Stomach (tissue), 9 donors: ENCODE measurements around the gene KDM5B. TPM values are rescaled to one million over a fixed set of nuclear protein-coding genes. Genes with fewer than 3 reads are reported as not detected.

Experiments
- DNase-seq, 2 donors: peaks; one replicate each; pipeline versions ENCODE4 v3.0.0 to v3.0.0-alpha.2; 2013 to 2019
- H3K27ac ChIP-seq, 5 donors: fragments of 200-600 bp in 4 of 5; sonication (generic) in 4 of 5; one replicate each; pipeline ENCODE4 v1.5.1; 2013 to 2019; ENCODE audit warnings: mild to moderate bottlenecking in 1 of 5, moderate library complexity in 1 of 5
- H3K27me3 ChIP-seq, 3 donors: fragments of 200-600 bp; sonication (generic); one replicate each; pipeline ENCODE4 v1.5.1; 2017 to 2019; ENCODE audit warnings: mixed run types in 1 of 3
- H3K36me3 ChIP-seq, 4 donors: fragments of 200-600 bp; sonication (generic); 1 replicate in 3 of 4; 2 replicates in 1 of 4; pipeline ENCODE4 v1.5.1; 2016 to 2019
- H3K4me1 ChIP-seq, 4 donors: fragments of 200-600 bp; sonication (generic); one replicate each; pipeline ENCODE4 v1.5.1; 2016 to 2019
- H3K4me3 ChIP-seq, 4 donors: fragments of 200-600 bp; sonication (generic) in 3 of 4; one replicate each; pipeline ENCODE4 v1.5.1; 2016 to 2019; ENCODE audit warnings: mild to moderate bottlenecking in 1 of 4
- H3K9me3 ChIP-seq, 4 donors: fragments of 200-600 bp; sonication (generic); one replicate each; pipeline ENCODE4 v1.5.1; 2016 to 2019
- CTCF ChIP-seq, 7 experiments: fragments of 450-650 bp in 4 of 7; fragments of 200-600 bp in 3 of 7; sonication (generic) in 3 of 7; IDR thresholded peaks; one replicate each; pipeline ENCODE4 v1.5.1; 2016 to 2019; ENCODE audit warnings: antibody characterized with exemption in 7 of 7, control low read depth in 2 of 7, mild to moderate bottlenecking in 1 of 7
- EP300 ChIP-seq: sonication (generic); formaldehyde crosslinking; IDR thresholded peaks from one replicate; pipeline ENCODE4 v1.6.1; 2017; ENCODE audit warnings: antibody characterized with exemption
- POLR2A ChIP-seq, 4 donors: fragments of 450-650 bp; IDR thresholded peaks; one replicate each; pipeline ENCODE4 v1.6.1; 2016; ENCODE audit warnings: antibody characterized with exemption in 4 of 4, control low read depth in 2 of 4, mild to moderate bottlenecking in 1 of 4, moderate library complexity in 1 of 4
- POLR2AphosphoS5 ChIP-seq, 3 donors: sonication (generic); formaldehyde crosslinking; IDR thresholded peaks; one replicate each; pipeline ENCODE4 v1.6.1; 2016; ENCODE audit warnings: antibody characterized with exemption in 3 of 3
- WGBS, 5 donors: extraction: QIAGEN DNeasy Blood & Tissue Kit in 3 of 5; methylation state at CpG; one replicate each; pipeline versions ENCODE4 v1.1.5 to v1.1.7; 2013 to 2018; 5-methylcytosine and 5-hydroxymethylcytosine counted together
- intact Hi-C: fragments of 100-400 bp; cut with DNase I; formaldehyde crosslinking; loops from one replicate; pipeline ENCODE4 v1.15.1; 2023; ENCODE audit warnings: low total_unique reads
- polyA plus RNA-seq, 3 donors: library from polyadenylated mRNA; stranded (reverse); fragments of 200-250 nt; gene quantifications; one replicate each; pipeline ENCODE4 v1.2.3, GENCODE V29; 2013
- total RNA-seq, 5 donors: library from RNA; depleted of rRNA; stranded (reverse); fragments of >200 nt; gene quantifications; one replicate each; pipeline versions ENCODE4 v1.1.0 to v1.2.3, GENCODE V29; 2014 to 2016
- donor health status: healthy with polysubstance abuse.
- donor health status: Bipolar disorder and iron deficiency.
- donor health status: healthy.

KDM5B gene
- total and polyA plus RNA-seq, 8 donors, result 6.5 to 229 (median 52.8) TPM

- Histone ChIP-seq H3K4me1 (no peaks in the 10 kb centered on the region), H3K27ac (no peak overlapping the region), H3K36me3 (no peaks in the 10 kb centered on the region), H3K27me3 (no peaks in the 10 kb centered on the region), H3K4me3 (no peak overlapping the region), H3K9me3 (no peaks in the 10 kb centered on the region)
- DNase-seq, result no peak
- intact Hi-C loops, result no loop called here
- no peak for TF ChIP-seq POLR2A (IDR thresholded peaks at IDR 0.05)
- no peak for TF ChIP-seq POLR2AphosphoS5 (IDR thresholded peaks at IDR 0.05)
- no peak for TF ChIP-seq CTCF (IDR thresholded peaks at IDR 0.05)
- TF ChIP-seq EP300, result no peak
- 90 to 95% (median 93%) methylated on average over 5 of the region's 5 CpGs for WGBS, 5 donors
These were observed 36.0 kb upstream of the KDM5B start for GRCh38 chr1:202844259-202844658.

GRCh38 chr1:202843081-202843480 is 34.9 kb upstream of the KDM5B start:
- intact Hi-C loops, result no loop called here
- WGBS, 5 donors, result 73 to 82% (median 76%) methylated on average over 11 of the region's 11 CpGs
- TF ChIP-seq EP300, result no peak
- no peak for TF ChIP-seq POLR2A (IDR thresholded peaks at IDR 0.05)
- TF ChIP-seq CTCF (IDR thresholded peaks at IDR 0.05), result no peak

GRCh38 chr1:202837746-202838262 is 29.6 kb upstream of the KDM5B start:
- no peaks in the 10 kb centered on the region for H3K36me3 ChIP-seq
- H3K4me3 ChIP-seq, result no peak overlapping the region
- no peak for DNase-seq
- intact Hi-C loops, result no loop called here
- H3K9me3 ChIP-seq, result no peaks in the 10 kb centered on the region
- 76 to 96% (median 88%) methylated on average over 5 of the region's 5 CpGs for WGBS, 5 donors
- H3K4me1 ChIP-seq, result peaks cover 0 to 22% (median 0%) of the 10 kb centered on the region in 4 donors
- H3K27me3 ChIP-seq, result peaks cover 0 to 6% (median 0%) of the 10 kb centered on the region in 3 donors
- H3K27ac ChIP-seq, result no peak overlapping the region
- no peak for TF ChIP-seq POLR2AphosphoS5 (IDR thresholded peaks at IDR 0.05)
- no peak for TF ChIP-seq POLR2A (IDR thresholded peaks at IDR 0.05)
- no peak for TF ChIP-seq CTCF (IDR thresholded peaks at IDR 0.05)
- TF ChIP-seq EP300, result no peak

More at GRCh38 chr1:202843081-202843480, 34.9 kb upstream of the KDM5B start:
- H3K27me3 ChIP-seq, result no peaks in the 10 kb centered on the region
- no peaks in the 10 kb centered on the region for H3K4me1 ChIP-seq
- H3K36me3 ChIP-seq, result no peaks in the 10 kb centered on the region
- no peak overlapping the region for H3K4me3 ChIP-seq
- no peaks in the 10 kb centered on the region for H3K9me3 ChIP-seq
- no peak overlapping the region for H3K27ac ChIP-seq
- no peak for DNase-seq

GRCh38 chr1:202836623-202837403 is 28.6 kb upstream of the KDM5B start:
- 58 to 75% (median 72%) methylated on average over 5 of the region's 5 CpGs for WGBS, 5 donors
- DNase-seq, result no peak
- Histone ChIP-seq H3K9me3 (no peaks in the 10 kb centered on the region), H3K36me3 (no peaks in the 10 kb centered on the region), H3K27me3 (peaks cover 0 to 6% (median 0%) of the 10 kb centered on the region in 3 donors), H3K27ac (no peak overlapping the region), H3K4me3 (no peak overlapping the region), H3K4me1 (peaks cover 0 to 22% (median 0%) of the 10 kb centered on the region in 4 donors)
- TF ChIP-seq CTCF (IDR thresholded peaks at IDR 0.05) (no peak), EP300 (no peak), POLR2AphosphoS5 (IDR thresholded peaks at IDR 0.05) (no peak), POLR2A (IDR thresholded peaks at IDR 0.05) (no peak)
- intact Hi-C loops, result no loop called here
